VCaP (cell line): ENCODE data around the gene SYT1.

Experiments used
- H3K27ac ChIP-seq: fragments of 450-650 bp; 2 replicates; pipeline ENCODE4 v1.5.1; 2017
- CTCF ChIP-seq: fragments of 450-650 bp; conservative IDR thresholded peaks from 2 replicates; pipeline ENCODE4 v1.5.1; 2017; ENCODE audit warnings: mild to moderate bottlenecking, moderate library complexity

The SYT1 gene

GRCh38 chr12:79288911-79289310 is 424.3 kb downstream of the SYT1 start:
- H3K27ac ChIP-seq: no peak overlapping the region
- no peak for TF ChIP-seq CTCF

- no peak for TF ChIP-seq CTCF
- H3K27ac ChIP-seq: no peak overlapping the region
These were observed 427.1 kb downstream of the SYT1 start for GRCh38 chr12:79291711-79292110.

- H3K27ac ChIP-seq: no peak overlapping the region
- TF ChIP-seq CTCF: no peak
These were observed 430.0 kb downstream of the SYT1 start for GRCh38 chr12:79294590-79294989.

GRCh38 chr12:79295572-79295971 is 431.0 kb downstream of the SYT1 start:
- H3K27ac ChIP-seq: no peak overlapping the region

GRCh38 chr12:79296133-79296532 is 431.6 kb downstream of the SYT1 start:
- no peak overlapping the region for H3K27ac ChIP-seq
- TF ChIP-seq CTCF: no peak

More at GRCh38 chr12:79295572-79295971, 431.0 kb downstream of the SYT1 start:
- no peak for TF ChIP-seq CTCF

- H3K27ac ChIP-seq: no peak overlapping the region
- TF ChIP-seq CTCF: no peak
These were observed 432.3 kb downstream of the SYT1 start for GRCh38 chr12:79296871-79297270.

GRCh38 chr12:79298506-79298905 is 433.9 kb downstream of the SYT1 start:
- H3K27ac ChIP-seq: no peak overlapping the region
- no peak for TF ChIP-seq CTCF
